Embryonic facial prominence (tissue), 1 donor: ENCODE data around the gene ZBTB7B.

ENCODE experiments used
- DNase-seq: peaks from one replicate; pipeline ENCODE4 v3.0.0-alpha.2; 2016; ENCODE audit errors: extremely low spot score

The ZBTB7B gene

DNA sequence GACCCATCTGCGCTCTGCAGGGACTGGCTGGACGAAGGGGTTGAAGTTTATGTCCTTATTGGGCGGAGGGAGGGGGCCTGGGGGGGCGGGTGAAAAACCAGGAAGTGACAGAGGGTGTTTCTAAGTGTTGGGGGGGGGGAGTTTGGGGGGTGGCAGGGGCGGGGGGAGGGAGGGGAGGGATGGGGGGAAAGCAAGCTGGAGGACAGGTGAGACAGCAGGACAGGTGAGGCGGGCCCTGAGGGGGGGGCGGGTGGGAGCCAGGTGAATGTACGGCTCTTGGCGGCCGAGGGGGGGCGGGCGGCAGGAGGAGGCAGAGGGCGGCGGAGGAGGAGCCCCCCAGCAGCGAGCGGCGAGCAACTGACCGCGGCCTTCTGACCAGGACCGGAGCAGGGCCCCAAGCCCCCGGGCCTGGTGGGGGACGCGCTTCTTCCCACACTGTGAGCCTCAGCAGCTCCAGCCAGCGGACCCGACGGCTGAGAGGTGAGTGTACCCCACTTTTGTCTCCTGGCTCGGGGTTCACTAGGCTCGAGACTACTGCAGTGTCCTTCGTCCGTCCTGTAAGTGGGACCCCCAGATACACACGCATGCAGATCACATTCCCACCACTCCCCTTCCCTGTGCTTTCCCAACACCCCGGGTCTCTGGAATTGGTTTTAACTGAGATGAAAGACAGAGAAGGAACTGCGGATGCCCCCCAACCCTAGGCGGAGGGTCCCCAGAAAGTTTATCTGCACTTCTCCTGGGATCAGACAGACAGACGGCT, at the start of gene ZBTB7B:
Gene ZBTB7B (plus strand): TSS at position 339 of the 763 bp plus-strand sequence. CDS start 11,859 bp downstream, outside the sequence.
- DNase-seq, result no peak

DNA sequence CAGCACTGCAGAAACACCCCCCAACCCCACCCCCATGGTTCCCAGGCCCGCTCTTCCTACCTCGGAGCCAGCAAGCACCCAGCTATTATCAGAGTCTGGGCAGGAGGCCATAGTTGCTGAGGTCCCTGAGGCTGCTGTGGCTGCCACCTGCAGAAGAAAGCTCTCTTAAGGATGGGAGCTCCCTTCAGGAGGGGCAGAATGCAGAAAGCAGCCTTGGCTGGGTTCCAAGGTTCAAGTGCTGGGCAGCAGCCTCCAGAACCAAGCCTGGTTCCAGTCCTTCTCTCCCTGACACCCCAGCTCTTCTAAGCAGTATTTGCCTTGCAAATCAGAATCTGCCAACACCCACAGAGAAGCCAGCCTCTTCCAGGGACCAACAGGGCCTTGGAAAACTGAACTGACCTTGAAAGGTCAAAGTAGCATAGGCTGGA, 49.0 kb upstream of the ZBTB7B start:
- DNase-seq, result no peak

DNA sequence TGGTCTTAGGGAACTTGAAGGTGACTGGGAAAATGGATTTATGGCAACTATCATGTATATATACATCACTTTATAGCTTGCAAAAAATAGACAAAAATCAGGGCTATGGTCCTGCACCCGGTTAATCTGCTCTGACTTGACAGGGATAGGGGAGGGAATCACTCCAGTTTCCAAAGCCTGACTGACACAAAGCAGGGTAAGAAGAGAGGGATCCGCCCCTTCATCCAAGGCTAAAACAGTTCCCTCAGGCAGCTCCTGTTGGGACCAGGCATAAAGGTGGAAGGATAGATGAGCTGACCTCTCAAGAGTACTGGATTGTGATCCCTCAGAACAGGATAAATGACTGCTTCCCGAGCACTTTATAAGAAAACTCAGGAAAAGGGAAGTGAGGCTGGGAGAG, 48.1 kb upstream of the ZBTB7B start:
- no peak for DNase-seq

DNA sequence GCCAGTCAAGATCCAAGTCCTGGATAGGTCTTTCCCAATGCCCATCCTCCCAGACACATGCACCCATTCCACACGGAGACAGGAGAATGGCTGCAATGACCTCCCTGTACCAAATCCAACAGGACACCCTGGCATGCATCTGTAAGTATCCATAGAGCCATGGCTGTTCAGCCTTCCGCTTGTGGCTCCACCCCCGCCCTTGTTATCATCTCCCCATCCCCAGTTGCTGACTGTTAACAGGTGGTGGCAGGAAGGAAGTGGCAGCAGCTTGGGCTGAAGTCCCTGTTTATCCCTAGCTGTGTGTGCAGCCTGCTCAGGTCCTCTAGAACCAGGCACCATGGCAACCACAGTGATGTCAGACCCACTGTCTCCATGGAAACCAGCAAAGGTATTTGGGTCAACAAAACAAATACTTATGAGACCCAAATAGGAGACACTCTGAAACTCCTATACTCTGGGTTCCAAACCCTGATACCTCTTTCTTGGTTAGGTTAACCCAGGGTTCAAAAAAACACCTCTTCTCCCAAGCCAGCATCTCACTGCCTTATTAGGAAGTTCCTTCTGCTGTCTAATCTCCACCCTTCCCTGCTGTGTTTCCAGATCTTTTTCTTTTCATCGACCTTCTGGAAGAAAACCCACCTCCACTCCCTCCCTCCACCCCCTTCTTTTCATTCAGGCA, 47.4 kb upstream of the ZBTB7B start:
- peak; percentile 77 for DNase-seq

DNA sequence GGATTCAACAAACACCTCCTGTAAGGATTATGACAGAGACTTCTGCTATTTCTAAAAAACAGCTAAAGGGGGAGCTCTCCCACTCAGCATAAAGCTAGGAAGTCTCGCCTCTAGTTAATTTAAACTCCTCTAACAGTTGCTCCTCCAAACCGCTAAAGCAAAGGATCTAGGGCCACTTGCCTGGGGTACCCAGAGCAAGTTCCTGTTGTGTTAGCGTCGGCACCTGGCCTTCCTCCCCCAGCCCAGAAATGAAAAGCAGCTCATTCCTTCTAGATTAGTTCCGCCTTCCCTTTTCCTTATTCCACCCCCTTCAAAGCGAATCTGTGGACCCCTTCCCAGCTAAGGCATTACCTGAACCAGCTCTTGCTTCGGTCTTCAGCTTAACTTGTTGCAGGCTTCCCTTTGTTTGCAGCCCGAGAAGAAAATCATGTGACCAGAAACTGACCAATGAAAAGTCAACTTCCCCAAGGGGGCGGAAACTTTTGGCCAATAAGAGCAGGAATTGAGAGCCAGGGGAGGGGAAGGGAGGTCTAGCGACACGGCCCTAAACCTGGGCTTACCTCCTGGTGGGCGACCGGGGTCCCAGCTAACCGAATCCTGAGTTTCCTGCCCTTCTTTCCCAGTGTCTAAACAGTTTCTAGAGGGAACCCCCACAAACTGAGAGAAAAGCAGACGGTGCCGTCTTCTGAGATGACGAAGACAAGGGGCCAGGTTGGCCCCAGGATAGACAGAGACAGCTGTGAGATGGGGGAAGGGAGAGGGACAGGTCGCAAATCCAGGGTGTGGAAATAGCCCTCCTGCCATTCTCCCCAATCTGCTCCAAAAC, 46.7 kb upstream of the ZBTB7B start, which contains the start of gene PBXIP1:
Gene PBXIP1 (minus strand): TSS at position 382 of the 826 bp plus-strand sequence. CDS start 2,378 bp downstream, outside the sequence.
- DNase-seq, result peak; percentile 88

DNA sequence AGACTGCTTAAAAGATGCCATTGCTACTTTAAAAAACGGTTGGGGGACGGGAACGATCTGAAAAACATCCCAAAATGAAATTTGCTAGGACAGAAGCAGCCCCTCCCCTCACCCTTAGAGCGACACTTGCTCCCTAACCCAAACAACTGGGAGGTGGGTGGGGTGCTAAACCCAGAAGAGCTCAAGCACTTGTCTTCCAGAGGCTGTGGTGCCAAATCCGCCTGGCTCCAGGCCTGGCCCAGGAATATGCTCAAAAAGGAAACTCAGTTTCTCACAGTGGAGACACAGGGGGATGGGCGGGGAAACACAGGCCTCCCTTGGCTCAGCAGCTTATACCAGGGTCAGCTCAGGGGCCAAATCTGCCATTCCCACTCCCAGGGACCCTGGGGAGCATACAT, 46.1 kb upstream of the ZBTB7B start:
- no peak for DNase-seq

DNA sequence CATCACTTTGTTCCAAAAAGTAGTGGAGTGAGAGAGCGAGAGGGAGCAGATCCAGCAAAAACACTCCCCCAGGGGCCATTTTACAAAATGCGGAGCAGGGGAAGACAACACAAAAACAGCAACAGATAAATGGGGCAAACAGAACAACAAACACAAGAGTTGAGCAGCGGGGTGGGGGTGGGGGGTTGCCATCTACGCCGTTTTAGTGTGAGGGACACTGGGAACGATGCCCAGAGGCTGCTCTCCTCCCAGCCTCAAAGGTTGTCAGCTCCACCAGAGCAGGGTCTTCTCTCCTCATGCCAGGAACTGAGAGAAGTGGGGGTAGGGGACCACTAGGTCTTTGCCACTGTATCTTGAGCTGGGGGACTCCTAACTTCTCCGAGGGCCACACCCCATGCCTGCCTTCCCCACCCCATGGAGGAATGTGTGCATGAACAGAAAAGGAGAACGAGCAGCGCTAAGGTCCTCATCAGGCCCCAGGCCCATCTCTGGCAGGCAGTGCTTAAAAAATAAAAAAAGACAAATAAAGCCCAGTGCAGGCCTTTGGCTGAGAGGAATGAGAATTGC, 45.4 kb upstream of the ZBTB7B start:
- no peak for DNase-seq

DNA sequence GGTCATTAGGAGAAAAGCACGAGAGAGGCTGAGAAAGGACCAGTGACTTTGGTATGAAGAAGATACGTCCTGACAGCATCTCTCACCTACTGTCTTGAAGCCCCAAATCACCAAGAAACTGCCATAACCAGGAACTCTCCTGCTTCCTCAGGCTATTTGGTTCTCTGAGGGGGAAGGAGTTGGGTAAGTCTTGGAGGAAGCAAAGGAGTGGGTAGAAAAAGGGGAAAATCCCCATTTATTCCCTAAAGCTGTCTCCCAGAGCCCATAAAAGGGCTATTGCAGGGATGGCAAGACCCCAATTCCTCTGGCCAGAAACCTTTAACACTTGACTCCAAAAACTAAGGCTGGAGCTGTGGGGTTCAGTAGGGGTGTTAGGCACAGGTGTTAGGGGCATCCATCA, 44.6 kb upstream of the ZBTB7B start:
- no peak for DNase-seq

DNA sequence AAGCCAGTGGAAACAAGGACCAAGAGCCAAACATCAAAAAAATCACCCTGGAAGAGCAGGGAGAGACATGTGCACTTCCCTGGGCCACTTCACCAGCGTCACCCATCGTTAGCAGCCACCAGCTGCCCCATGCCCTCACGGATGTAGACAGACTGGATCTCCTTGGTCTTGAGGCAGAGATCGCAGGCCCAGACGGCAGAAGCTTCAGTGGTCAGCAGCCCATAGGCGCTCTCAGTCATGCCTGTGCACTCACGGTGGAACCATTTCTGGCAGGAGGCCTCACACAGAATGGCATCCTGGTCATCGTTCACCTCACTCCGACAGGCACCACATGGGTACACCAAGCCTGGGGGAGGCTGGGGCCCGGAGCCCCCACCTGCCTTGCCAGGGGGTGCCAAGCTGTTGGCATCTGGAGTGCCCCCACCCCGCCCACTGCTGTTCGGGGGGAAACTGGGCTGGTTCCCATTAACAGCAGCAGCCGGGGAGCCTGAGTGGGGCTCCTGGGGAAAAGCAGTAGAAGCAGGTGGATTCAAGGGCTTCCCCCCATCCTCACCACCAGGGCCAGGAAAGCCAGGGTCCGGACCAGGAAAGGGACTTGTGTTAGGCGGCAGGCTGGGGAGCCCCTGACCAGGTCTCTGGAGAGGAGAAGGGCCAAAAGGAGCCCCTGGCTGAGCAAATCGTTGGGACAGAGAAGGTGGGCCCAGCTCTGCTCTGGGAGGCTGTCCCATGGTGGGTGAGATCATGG, 43.7 kb upstream of the ZBTB7B start:
- no peak for DNase-seq

DNA sequence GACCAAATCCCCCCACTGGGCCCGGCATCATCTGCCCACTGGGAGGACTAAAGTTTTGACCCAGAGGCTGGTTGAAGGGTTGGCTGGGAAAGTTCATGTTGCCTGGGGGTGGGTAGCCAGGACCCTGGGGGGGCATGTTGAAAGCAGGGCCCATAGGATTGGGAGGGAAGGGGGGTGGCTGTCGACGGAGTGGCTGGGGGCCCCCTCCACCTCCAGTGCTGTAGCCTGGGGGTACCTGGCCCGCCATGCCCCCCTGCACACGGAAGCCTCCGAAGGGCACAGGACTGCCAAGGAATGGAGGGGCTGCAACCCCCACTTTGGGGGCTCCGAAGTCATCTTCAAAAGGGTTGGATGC, 43.2 kb upstream of the ZBTB7B start:
- DNase-seq, result no peak

DNA sequence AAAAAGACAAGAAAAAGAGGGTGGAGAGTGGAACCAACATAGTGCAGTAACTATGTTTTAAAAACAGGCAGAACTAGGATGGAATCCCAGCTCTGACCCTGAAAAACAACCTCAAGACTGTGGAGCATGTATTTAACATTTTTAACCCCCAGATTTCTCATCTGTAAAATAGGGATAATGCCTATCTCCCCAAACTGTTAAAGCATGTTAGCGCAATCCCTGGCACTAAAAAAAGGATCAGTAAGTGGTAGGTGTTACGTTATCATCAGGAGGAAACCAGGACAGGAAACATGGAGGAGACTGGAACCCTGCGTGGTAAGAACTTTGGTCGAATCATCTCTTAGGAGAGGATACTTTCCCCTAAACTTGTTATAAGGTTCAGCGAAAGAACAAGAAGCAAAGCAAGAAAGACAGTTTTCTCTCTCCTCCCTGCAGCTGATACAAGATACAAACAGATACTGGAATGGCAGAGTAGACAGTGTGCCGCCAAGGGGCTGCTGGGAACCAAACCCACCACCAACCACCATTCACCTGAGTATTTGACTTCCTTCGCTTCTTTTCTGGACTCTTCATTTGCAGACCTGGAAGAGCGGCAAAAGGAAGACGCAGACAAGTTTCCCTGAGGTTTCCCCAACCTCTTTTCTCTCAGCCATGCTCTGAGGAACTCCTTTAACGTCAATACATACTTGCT, 42.0 kb upstream of the ZBTB7B start:
- no peak for DNase-seq

DNA sequence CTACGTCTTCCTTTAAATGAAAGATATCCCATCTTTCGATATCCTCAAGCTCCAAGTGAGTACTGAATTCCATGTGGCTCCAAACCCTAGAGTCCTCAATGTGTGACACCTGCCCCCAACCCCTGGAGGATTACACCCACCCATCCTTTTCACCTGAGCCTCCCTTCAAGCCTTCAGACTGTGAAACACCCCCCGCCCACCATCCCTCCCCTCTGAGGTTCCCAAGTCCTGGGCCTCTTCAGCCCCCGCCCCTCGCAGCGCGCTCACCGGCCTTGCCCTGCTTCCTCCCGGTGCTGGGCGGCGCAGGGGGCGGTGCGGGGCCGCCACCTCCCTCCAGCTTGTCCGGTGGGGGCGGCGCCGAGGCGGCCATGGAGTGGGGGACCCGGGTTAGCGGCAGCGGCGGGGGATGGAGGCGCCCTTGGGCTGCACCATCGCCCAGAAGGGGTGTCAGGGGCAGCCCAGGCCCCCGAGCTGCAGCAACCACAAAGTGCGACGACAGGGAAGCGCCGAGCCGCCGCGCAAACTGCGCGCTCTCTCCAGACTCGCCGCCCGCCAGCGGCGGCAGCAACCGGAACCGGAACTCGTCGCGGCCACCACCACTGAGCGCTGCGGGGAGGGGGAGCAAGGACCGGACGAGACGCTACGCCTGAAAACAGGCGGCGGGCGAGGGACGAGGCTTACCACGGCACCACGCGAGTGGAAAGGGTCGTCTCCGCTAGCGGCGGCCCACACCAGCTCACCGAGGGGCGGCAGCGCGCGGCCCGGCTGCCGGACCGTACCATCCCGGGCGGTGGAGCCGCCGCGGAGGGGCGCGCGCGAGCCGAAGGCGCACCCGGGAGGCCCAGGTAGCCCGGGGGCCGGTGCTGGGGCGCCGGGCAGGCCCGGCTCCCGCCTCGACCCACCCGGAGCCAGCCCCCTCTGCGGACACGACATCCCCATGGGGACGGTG, 41.1 kb upstream of the ZBTB7B start, which contains the start of gene PYGO2:
Gene PYGO2 (minus strand): TSS at position 576 of the 949 bp plus-strand sequence. CDS start 206 bp downstream, at position 370.
- DNase-seq, result no peak

DNA sequence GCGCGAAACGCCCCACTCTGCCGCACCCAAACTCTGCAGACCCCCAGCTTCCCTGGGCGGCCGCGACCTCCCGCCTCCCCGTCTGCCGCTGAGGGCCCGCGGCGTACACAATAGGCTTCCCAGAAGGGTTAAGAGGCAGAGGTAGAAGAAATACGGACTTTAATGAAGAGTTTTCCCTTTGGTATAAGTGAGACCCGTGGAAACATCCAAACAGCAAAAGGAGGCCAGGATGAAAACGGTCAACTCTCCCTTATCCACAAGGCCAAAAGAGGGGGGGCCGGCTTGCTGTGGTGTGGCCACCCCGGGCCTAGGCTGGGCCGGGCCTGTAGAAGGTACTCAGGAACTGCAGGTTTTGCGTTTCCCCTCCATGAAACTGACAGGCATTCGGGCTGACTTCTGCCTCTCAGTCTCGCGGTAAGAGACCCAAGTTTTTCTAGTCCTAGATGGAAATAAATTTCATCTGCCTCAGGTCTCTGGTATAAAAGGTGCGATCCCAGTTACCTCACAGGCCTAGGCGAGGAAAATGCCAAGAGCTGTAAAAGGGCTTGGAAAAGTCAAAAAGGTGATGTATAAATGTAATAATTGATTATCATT, 40.3 kb upstream of the ZBTB7B start:
- DNase-seq, result no peak

DNA sequence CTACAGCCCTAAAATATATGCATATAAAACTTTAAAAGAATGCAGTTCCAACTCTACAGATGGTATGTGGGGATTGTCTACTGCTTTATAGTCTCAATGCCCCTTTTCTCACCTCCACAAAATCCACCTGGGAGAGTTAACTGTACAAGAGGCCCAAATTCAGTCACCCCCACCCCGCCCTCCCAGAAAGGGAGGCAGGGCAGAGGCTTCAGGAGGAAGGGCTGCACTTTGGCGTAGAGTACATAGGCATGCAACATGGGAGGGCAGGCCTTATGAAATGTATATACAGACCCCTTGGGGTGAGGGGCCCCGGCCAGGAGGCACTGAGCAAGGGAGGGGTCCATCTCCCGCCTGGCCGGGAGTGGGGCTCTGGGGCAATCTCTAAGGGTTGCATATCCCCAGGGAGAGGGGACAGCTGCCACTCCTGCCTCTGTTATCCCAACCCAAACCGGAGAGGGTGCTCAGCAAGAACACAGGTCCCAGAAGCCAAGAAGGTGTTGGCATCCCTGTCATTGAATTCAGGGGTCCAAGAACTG, 39.7 kb upstream of the ZBTB7B start:
- DNase-seq, result no peak

DNA sequence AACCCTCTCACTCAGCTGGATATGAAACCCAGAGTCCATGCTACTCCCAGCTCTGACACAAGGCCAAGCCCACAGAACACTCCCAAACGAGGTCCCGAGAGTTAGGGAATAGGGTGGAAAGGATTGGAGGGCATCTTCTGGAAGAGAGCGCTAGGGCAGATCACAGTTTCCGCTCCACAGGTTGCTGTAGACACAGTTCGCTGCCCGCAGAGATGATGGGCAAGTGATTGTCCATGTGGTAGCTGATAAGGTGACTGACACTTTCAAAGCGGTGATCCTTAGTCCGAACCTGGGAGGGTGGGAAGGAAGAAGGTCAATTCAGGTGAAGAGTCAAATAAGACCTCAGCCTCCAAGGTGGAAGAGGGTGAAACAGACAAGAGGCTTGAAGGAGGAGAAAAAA, 39.0 kb upstream of the ZBTB7B start:
- DNase-seq, result no peak

DNA sequence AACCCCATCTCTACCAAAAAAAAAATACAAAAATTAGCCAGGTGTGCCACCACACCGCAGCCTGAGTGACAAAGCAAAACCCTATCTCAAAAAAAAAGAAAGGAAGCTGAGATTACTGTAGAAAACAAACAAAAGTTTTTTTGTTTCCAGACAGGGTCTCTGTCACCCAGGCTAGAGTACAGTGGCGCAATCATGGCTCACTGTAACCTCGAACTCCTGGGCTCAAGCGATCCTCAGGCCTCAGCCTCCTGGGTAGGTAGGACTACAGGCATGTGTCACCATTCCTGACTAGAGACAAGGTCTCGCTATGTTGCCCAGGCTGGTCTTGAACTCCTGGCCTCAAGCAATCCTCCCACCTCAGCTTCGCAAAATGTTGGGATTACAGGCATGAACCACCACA, 38.2 kb upstream of the ZBTB7B start:
- no peak for DNase-seq

DNA sequence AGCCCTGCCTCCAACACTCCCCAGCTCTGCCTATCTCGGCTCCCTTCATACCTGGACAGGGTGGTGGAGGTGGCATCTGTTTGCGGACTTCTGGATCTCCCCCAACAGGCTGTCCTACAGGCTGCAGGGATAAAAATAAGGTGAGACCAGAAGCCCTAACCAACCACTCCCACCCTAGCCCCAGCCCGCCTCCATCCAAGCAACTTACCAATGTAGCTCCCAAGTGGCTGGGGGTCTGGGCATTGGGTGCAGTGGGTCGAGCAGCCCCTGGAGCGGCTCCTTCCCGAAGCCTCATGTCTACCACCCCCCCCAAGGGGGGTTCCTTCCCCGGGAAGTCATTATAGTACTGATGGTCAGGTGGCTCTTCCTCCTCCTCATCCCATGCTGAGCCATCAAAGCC, 36.5 kb upstream of the ZBTB7B start:
- DNase-seq, result no peak

DNA sequence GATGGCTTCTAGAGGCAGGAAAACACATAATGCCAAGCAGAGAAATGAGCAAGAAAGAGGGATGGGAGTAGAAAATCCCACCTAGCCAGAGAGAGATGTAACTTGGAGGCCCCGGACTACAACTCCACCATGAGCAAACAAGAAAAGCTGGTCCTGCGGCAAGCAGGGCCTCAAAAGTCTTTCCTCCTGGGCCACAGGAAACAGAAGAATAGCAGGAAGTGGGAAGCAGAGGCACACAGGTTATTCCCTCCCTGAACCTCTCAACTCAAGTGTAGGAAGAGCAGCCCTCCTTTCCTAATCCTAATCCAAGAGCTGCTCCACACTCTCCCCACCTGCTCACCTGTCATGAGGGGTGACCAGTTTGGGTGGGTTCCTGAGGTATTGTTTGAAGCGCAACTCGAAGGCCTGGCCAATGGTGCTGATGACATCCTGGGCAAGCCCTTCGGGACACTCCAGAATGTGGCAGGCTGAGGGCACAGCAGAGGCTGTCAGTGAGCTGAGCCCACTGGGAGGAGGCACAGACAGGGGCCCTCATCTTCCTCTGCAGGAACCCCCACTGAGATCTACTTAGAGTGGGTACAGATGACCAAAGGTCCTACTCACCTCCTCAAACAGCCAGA, 35.2 kb upstream of the ZBTB7B start:
- no peak for DNase-seq
